Spleen (tissue), 11 donors: ENCODE results near the gene LPP. TPM values are rescaled to one million over a fixed set of nuclear protein-coding genes. Genes with fewer than 3 reads are reported as not detected.

Experiments used
- DNase-seq: peaks from one replicate; pipeline ENCODE4 v3.0.0-alpha.2; 2020
- H3K27ac ChIP-seq, 8 donors: fragments of 200-600 bp; sonication (generic) in 7 of 8; 1 replicate in 4 of 8; 2 replicates in 4 of 8; pipeline versions ENCODE4 v1.5.0 to v1.8.0; 2016 to 2021; ENCODE audit warnings: inconsistent platforms in 4 of 8, mild to moderate bottlenecking in 4 of 8, moderate library complexity in 1 of 8
- H3K27me3 ChIP-seq, 7 donors: fragments of 200-600 bp; sonication (generic) in 6 of 7; replicated peaks in 1 of 7; 1 replicate in 4 of 7; 2 replicates in 3 of 7; pipeline versions ENCODE4 v1.5.0 to v1.8.0; 2016 to 2021; ENCODE audit warnings: inconsistent platforms in 3 of 7, mild to moderate bottlenecking in 1 of 7
- H3K36me3 ChIP-seq, 6 donors: fragments of 200-600 bp; sonication (generic) in 5 of 6; 1 replicate in 4 of 6; 2 replicates in 2 of 6; pipeline versions ENCODE4 v1.5.0 to v1.8.0; 2016 to 2021; ENCODE audit warnings: inconsistent platforms in 2 of 6
- H3K4me1 ChIP-seq, 6 donors: fragments of 200-600 bp; sonication (generic) in 5 of 6; 1 replicate in 3 of 6; 2 replicates in 3 of 6; pipeline versions ENCODE4 v1.5.0 to v1.8.0; 2016 to 2021; ENCODE audit warnings: inconsistent platforms in 3 of 6
- H3K4me3 ChIP-seq, 8 donors: fragments of 200-600 bp; sonication (generic) in 7 of 8; 1 replicate in 4 of 8; 2 replicates in 4 of 8; pipeline versions ENCODE4 v1.5.0 to v1.8.0; 2016 to 2021; ENCODE audit warnings: inconsistent platforms in 4 of 8, mild to moderate bottlenecking in 4 of 8, moderate library complexity in 2 of 8
- H3K9me3 ChIP-seq, 8 donors: fragments of 200-600 bp; sonication (generic) in 7 of 8; 1 replicate in 4 of 8; 2 replicates in 4 of 8; pipeline versions ENCODE4 v1.5.0 to v1.8.0; 2016 to 2021; ENCODE audit warnings: inconsistent platforms in 4 of 8
- CTCF ChIP-seq, 11 experiments: fragments of 200-600 bp in 7 of 11; fragments of 450-650 bp in 4 of 11; sonication (generic) in 4 of 11; IDR thresholded peaks in 8 of 11; conservative IDR thresholded peaks in 3 of 11; 1 replicate in 7 of 11; 2 replicates in 4 of 11; pipeline versions ENCODE4 v1.4.0 to v1.8.0; 2016 to 2021; ENCODE audit warnings: antibody characterized with exemption in 11 of 11, inconsistent platforms in 4 of 11, mild to moderate bottlenecking in 1 of 11
- POLR2A ChIP-seq, 3 donors: fragments of 450-650 bp; IDR thresholded peaks; one replicate each; pipeline ENCODE4 v1.5.1; 2017; ENCODE audit warnings: antibody characterized with exemption in 3 of 3, mild to moderate bottlenecking in 1 of 3
- POLR2AphosphoS5 ChIP-seq, 3 donors: sonication (generic); formaldehyde crosslinking; IDR thresholded peaks; one replicate each; pipeline ENCODE4 v1.5.1; 2017; ENCODE audit warnings: antibody characterized with exemption in 3 of 3
- WGBS, 5 donors: extraction: QIAGEN DNeasy Blood & Tissue Kit in 3 of 5; methylation state at CpG; one replicate each; pipeline versions ENCODE4 v1.1.5 to v1.1.7; 2013 to 2018; 5-methylcytosine and 5-hydroxymethylcytosine counted together
- intact Hi-C: fragments of 100-400 bp; cut with DNase I; formaldehyde crosslinking; loops from one replicate; pipeline ENCODE4 v1.15.0; 2023; ENCODE audit warnings: low total_unique reads
- microRNA-seq, 3 donors: library from miRNA; unstranded; fragments of <30 nt; microRNA quantifications; one replicate each; pipeline versions ENCODE4 to v1.1.0, GENCODE V29; 2019 to 2020
- polyA plus RNA-seq, 3 donors: library from polyadenylated mRNA; stranded (reverse); fragments of 200-250 nt; gene quantifications; one replicate each; pipeline ENCODE4 v1.2.1, GENCODE V29; 2013
- small RNA-seq, 4 donors: library from RNA; depleted of rRNA; stranded (forward); fragments of <200 nt; gene quantifications; one replicate each; pipeline ENCODE3, GENCODE V24; 2016
- total RNA-seq, 7 donors: library from RNA; depleted of rRNA in 3 of 7; stranded (reverse); fragments of >200 nt in 3 of 7; fragmentation: NEBNext Ultra II Directional in 4 of 7; extraction: Animal tissue kit (Norgen Biotek cat#: 25700) in 4 of 7; gene quantifications; one replicate each; pipeline versions ENCODE4 v1.1.0 to v1.2.1, GENCODE V29; 2016 to 2021
- donor health status: healthy with polysubstance abuse.
- donor health status: DM: no; HTN: no; CAD: no; lungs with moderate emphysema.
- donor health status: DM: no; HTN: no; CAD: no.
- donor health status: Bipolar disorder and iron deficiency.
- donor health status: healthy.
- donor health status: DM: no; HTN: no; CAD: no.
- donor health status: DM: yes; HTN: yes; CAD: no.

LPP gene
- total and polyA plus RNA-seq, 10 donors, result 2.4 to 270 (median 156) TPM

GRCh38 chr3:188938999-188939398 lies 785.0 kb downstream of the LPP start:
- no peaks in the 10 kb centered on the region for H3K9me3 ChIP-seq
- 93 to 97% (median 94%) methylated on average over 3 of the region's 3 CpGs for WGBS, 5 donors
- no peak for DNase-seq
- H3K4me1 ChIP-seq, result peaks cover 0 to 48% (median 15%) of the 10 kb centered on the region in 6 donors
- intact Hi-C loops, result no loop called here
- no peaks in the 10 kb centered on the region for H3K36me3 ChIP-seq
- no peaks in the 10 kb centered on the region for H3K27me3 ChIP-seq
- TF ChIP-seq POLR2AphosphoS5 (IDR thresholded peaks at IDR 0.05) (no peak), POLR2A (IDR thresholded peaks at IDR 0.05) (no peak)
- H3K4me3 ChIP-seq, result no peak overlapping the region
- no peak overlapping the region for H3K27ac ChIP-seq

GRCh38 chr3:188939814-188940572 lies 786.0 kb downstream of the LPP start:
- Histone ChIP-seq H3K36me3 (no peaks in the 10 kb centered on the region), H3K27ac (peak overlapping the region in 7 of 8 donors; percentile 32 to 74 (median 61)), H3K4me3 (no peak overlapping the region), H3K9me3 (no peaks in the 10 kb centered on the region), H3K4me1 (peaks cover 0 to 48% (median 15%) of the 10 kb centered on the region in 6 donors), H3K27me3 (no peaks in the 10 kb centered on the region)
- DNase-seq, result no peak
- intact Hi-C loops, result no loop called here
- TF ChIP-seq POLR2A (IDR thresholded peaks at IDR 0.05) (no peak), CTCF (IDR thresholded peaks at IDR 0.05 in 8 of 11, conservative IDR thresholded peaks at IDR 0.05 in 3 of 11) (no peak), POLR2AphosphoS5 (IDR thresholded peaks at IDR 0.05) (no peak)
- WGBS, 5 donors, result 79 to 92% (median 81%) methylated on average over 5 of the region's 5 CpGs

Small RNA genes lying within 50 kb of the gene (microRNA-seq; reads per million reads assigned to microRNA genes)
- gene MIR28, result 5,197 to 7,697 (median 5,997) reads per million in 3 donors

Small RNA genes lying within 50 kb of the gene (small RNA-seq; reads per million reads assigned to genes)
- 4,725 to 8,410 (median 6,832) reads per million in 4 donors for gene MIR28
